PC-9 (cell line): ENCODE results near the gene TNS1. TPM values are rescaled to one million over a fixed set of nuclear protein-coding genes. Genes with fewer than 3 reads are reported as not detected.

Source experiments
- BruUV-seq: library from RNA; stranded (reverse); fragments of 400-500 nt; replicated peaks from 2 replicates; lab custom pipeline; 2021; lab: Mats Ljungman, UMichigan
- CTCF ChIA-PET: fragments of 300-600 bp; sonication (Branson Sonifier 250); formaldehyde crosslinking; loops from one replicate; lab custom pipeline; 2022; ENCODE audit warnings: antibody characterized with exemption; lab: Charles Lee
- POLR2A ChIA-PET: fragments of 300-600 bp; sonication (Branson Sonifier 250); formaldehyde crosslinking; loops from one replicate; lab custom pipeline; 2022; ENCODE audit warnings: antibody characterized with exemption; ENCODE audit not compliant: unreplicated experiment; lab: Charles Lee
- DNase-seq, 2 experiments: peaks; one replicate each; pipeline versions ENCODE4 v3.0.0 to v3.0.0-alpha.2; 2015 to 2022; ENCODE audit warnings: mixed read lengths in 1 of 2
- H2AFZ ChIP-seq: fragments of 200-600 bp; sonication (generic); 2 replicates; pipeline ENCODE4 v1.8.1; 2017; ENCODE audit warnings: antibody characterized with exemption
- H3F3A ChIP-seq: fragments of 200-600 bp; sonication (generic); 2 replicates; pipeline ENCODE4 v1.8.1; 2017; ENCODE audit warnings: antibody characterized with exemption, mild to moderate bottlenecking, low read depth; ENCODE audit not compliant: insufficient read depth
- H3K27ac ChIP-seq: fragments of 200-600 bp; sonication (generic); 2 replicates; pipeline ENCODE4 v1.6.1; 2016; ENCODE audit warnings: mixed run types
- H3K27me3 ChIP-seq: fragments of 200-600 bp; sonication (generic); 2 replicates; pipeline ENCODE4 v1.6.1; 2016; ENCODE audit warnings: low read depth, mixed run types; ENCODE audit not compliant: insufficient read depth
- H3K36me3 ChIP-seq: fragments of 200-600 bp; sonication (generic); 2 replicates; pipeline ENCODE4 v1.6.1; 2016; ENCODE audit warnings: low read depth, mixed run types
- H3K4me1 ChIP-seq: fragments of 200-600 bp; sonication (generic); replicated peaks from 2 replicates; pipeline ENCODE4 v1.6.1; 2016; ENCODE audit warnings: mixed run types; ENCODE audit not compliant: insufficient read depth
- H3K4me2 ChIP-seq: fragments of 200-600 bp; sonication (generic); 2 replicates; pipeline ENCODE4 v1.6.1; 2017; ENCODE audit warnings: mixed run types
- H3K4me3 ChIP-seq: fragments of 200-600 bp; sonication (generic); 2 replicates; pipeline ENCODE4 v1.6.1; 2016; ENCODE audit warnings: mixed run types
- H3K79me2 ChIP-seq: fragments of 200-600 bp; sonication (generic); 2 replicates; pipeline ENCODE4 v1.6.1; 2017; ENCODE audit warnings: low read depth, mixed run types
- H3K9me2 ChIP-seq: fragments of 200-600 bp; sonication (generic); 2 replicates; pipeline ENCODE4 v1.8.1; 2017; ENCODE audit warnings: mild to moderate bottlenecking; ENCODE audit not compliant: insufficient read depth
- H3K9me3 ChIP-seq: fragments of 200-600 bp; sonication (generic); 2 replicates; pipeline ENCODE4 v1.8.1; 2016; ENCODE audit warnings: low read depth; ENCODE audit not compliant: insufficient read depth
- H4K20me1 ChIP-seq: fragments of 200-600 bp; sonication (generic); 2 replicates; pipeline ENCODE4 v1.8.1; 2017; ENCODE audit not compliant: insufficient read depth
- EZH2 ChIP-seq: fragments of 200-600 bp; sonication (generic); IDR thresholded peaks from 2 replicates; pipeline ENCODE4 v1.8.0; 2017; ENCODE audit warnings: antibody characterized with exemption, low read depth
- intact Hi-C: fragments of 100-400 bp; cut with micrococcal nuclease; formaldehyde crosslinking; loops from one replicate; pipeline ENCODE4 v1.10.0; 2022; ENCODE audit not compliant: unreplicated experiment
- total RNA-seq: library from RNA; stranded (reverse); gene quantifications from 2 replicates; pipeline ENCODE4 v1.2.3, GENCODE V29; 2021
- TF ChIP-seq, protein P1 (sequence below): fragments of 200-600 bp; sonication (generic); conservative IDR thresholded peaks from 2 replicates; pipeline ENCODE4 v1.6.1; 2017; ENCODE audit warnings: mixed run types, antibody characterized with exemption, mild to moderate bottlenecking, moderate library complexity

Gene TNS1
- total RNA-seq, 1 experiment from 2014 or later: 5.5 TPM

DNA sequence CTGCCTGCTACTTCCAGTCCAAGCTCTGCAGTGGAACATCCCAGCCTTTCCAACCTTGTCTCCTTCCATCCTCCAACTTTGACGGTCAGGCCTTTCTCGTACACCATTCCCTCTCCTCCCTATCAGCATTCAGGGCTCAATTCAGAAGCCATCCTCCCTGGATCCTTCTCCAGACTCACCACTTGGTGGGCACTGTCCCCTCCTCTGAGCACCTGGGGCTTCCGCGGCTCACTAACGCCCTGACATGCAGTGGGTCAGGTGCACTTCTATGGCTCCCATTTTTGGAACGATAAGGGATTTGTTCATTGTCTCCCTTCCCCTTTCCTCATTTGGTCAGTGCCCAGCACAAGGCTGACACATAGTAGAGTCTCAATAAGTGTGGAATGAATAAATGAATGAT lies 56.7 kb downstream of the TNS1 start:
- no peak overlapping the region for H3K27ac ChIP-seq
- no peaks in the 10 kb centered on the region for H3K79me2 ChIP-seq
- H3K27me3 ChIP-seq: no peaks in the 10 kb centered on the region; the same call in 1 of the 2 replicates
- peaks cover 4% of the 10 kb centered on the region; the same call in 1 of the 2 replicates for H3K4me1 ChIP-seq
- no peak overlapping the region for H3K4me3 ChIP-seq
- no peak for TF ChIP-seq EZH2
- TF ChIP-seq, protein P1, sequence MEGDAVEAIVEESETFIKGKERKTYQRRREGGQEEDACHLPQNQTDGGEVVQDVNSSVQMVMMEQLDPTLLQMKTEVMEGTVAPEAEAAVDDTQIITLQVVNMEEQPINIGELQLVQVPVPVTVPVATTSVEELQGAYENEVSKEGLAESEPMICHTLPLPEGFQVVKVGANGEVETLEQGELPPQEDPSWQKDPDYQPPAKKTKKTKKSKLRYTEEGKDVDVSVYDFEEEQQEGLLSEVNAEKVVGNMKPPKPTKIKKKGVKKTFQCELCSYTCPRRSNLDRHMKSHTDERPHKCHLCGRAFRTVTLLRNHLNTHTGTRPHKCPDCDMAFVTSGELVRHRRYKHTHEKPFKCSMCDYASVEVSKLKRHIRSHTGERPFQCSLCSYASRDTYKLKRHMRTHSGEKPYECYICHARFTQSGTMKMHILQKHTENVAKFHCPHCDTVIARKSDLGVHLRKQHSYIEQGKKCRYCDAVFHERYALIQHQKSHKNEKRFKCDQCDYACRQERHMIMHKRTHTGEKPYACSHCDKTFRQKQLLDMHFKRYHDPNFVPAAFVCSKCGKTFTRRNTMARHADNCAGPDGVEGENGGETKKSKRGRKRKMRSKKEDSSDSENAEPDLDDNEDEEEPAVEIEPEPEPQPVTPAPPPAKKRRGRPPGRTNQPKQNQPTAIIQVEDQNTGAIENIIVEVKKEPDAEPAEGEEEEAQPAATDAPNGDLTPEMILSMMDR: no peak
- ChIA-PET POLR2A (no interaction called here), CTCF (no interaction called here)
- no TSS peak for BruUV-seq
- H4K20me1 ChIP-seq: no peaks in the 10 kb centered on the region
- no peaks in the 10 kb centered on the region for H3K9me3 ChIP-seq
- H3K4me2 ChIP-seq: no peak overlapping the region
- H3K36me3 ChIP-seq: no peaks in the 10 kb centered on the region
- no peaks in the 10 kb centered on the region for H3K9me2 ChIP-seq
- DNase-seq: no peak
- no peak overlapping the region for H2AFZ ChIP-seq
- no peaks in the 10 kb centered on the region for H3F3A ChIP-seq
- intact Hi-C loops: no loop called here

- Histone ChIP-seq H3K4me3 (no peak overlapping the region), H3K4me1 (no peaks in the 10 kb centered on the region), H3K9me3 (no peaks in the 10 kb centered on the region), H3K27me3 (no peaks in the 10 kb centered on the region; the same call in 1 of the 2 replicates), H4K20me1 (no peaks in the 10 kb centered on the region), H3F3A (no peaks in the 10 kb centered on the region), H3K36me3 (no peaks in the 10 kb centered on the region), H2AFZ (no peak overlapping the region), H3K27ac (no peak overlapping the region), H3K79me2 (no peaks in the 10 kb centered on the region), H3K9me2 (no peaks in the 10 kb centered on the region), H3K4me2 (no peak overlapping the region)
- POLR2A ChIA-PET: no interaction called here
- CTCF ChIA-PET: no interaction called here
- intact Hi-C loops: no loop called here
- no TSS peak for BruUV-seq
- DNase-seq: no peak
- no peak for TF ChIP-seq EZH2
- TF ChIP-seq, protein P1: no peak
These were observed 57.3 kb downstream of the TNS1 start for GRCh38 chr2:217945530-217945929.

GRCh38 chr2:217944923-217945322 lies 57.9 kb downstream of the TNS1 start:
- H2AFZ ChIP-seq: no peak overlapping the region
- no peaks in the 10 kb centered on the region for H3K4me1 ChIP-seq
- no peaks in the 10 kb centered on the region; the same call in 1 of the 2 replicates for H3K27me3 ChIP-seq
- intact Hi-C loops: loop anchor here (1.0 kb wide), 1 partner anchor 43 kb away; no protein-coding TSS in a partner anchor
- H3K79me2 ChIP-seq: no peaks in the 10 kb centered on the region
- BruUV-seq: no TSS peak
- TF ChIP-seq, protein P1: no peak
- TF ChIP-seq EZH2: no peak
- H3K27ac ChIP-seq: no peak overlapping the region
- no peak for DNase-seq
- no peaks in the 10 kb centered on the region for H3K9me3 ChIP-seq
- H3F3A ChIP-seq: no peaks in the 10 kb centered on the region
- H3K36me3 ChIP-seq: no peaks in the 10 kb centered on the region
- no peak overlapping the region for H3K4me2 ChIP-seq
- H3K4me3 ChIP-seq: no peak overlapping the region
- ChIA-PET CTCF (no interaction called here), POLR2A (no interaction called here)
- H4K20me1 ChIP-seq: no peaks in the 10 kb centered on the region
- H3K9me2 ChIP-seq: no peaks in the 10 kb centered on the region
